Brain pericyte (primary cell): ENCODE results near the gene SENP6.
"Not testable (repeated sequence)": the region's sequence is repeated elsewhere in the genome, so short reads cannot be mapped to it uniquely, and the experiment has no call there.

ENCODE experiments used
- DNase-seq: peaks from one replicate; pipeline ENCODE4 v3.0.0-alpha.2; 2012; ENCODE audit warnings: low read depth, low spot score

SENP6 gene

GRCh38 chr6:75601304-75602245 is at the start of gene SENP6:
Gene SENP6, plus strand, starts transcription at chr6:75601880. Its CDS starts 645 bp downstream, at chr6:75602525.
- DNase-seq = peak; percentile 44

DNA sequence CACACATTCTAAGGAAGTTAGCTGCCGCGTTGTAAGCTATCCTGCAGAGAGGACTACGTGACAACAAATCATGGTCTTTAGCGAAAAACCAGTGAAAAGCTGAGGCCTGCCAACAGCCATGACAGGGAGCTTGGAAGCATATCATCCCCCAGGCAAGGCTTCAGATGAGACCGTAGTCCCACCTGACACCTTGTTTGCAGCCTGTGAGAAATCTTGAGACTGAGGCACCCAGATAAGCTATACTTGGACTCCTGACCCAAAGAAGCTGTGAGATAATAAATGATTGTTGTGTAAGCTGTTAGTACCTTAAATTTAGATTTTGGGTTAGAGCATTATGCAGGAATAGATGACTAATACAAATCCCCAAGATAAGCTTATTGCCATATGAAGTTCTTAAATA is 45.4 kb upstream of the SENP6 start:
- DNase-seq = no peak

DNA sequence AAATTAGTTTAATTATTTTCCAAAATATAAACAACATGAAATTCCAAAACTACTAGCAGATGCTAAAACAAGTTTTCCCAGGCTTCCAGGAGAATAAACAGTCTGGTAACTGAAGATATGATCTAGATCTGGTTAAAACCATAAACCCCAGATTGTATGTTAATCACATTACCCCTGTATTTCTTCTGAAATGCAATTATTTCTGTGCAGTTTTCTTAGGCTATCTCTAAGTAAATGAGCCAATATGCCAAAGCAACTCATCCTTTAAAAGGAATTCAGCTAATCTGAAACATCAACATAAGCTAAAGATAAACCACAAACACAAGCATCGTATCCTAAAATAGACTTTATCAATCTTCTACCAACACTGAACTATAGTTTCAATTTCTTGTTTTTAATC is 44.6 kb upstream of the SENP6 start:
- DNase-seq = no peak

DNA sequence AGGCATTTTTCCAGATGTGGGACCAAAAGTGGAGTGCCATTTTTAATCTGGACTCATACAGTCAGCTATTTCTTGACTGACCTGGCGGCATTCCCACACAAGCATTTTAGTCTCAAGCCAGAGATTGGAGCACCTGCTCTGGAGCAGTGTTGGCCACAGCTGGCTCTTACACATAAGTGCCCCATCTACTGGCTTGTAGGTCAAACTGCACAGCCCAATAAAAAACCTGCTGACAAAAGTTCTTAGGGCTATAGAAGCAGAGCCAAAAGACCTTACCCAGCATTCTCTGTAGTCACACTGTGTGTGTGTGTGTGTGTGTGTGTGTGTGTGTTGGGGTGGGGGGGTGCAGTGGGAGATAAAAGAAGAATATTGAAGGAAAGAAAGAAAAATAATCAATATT is 38.6 kb upstream of the SENP6 start:
- DNase-seq = no peak

DNA sequence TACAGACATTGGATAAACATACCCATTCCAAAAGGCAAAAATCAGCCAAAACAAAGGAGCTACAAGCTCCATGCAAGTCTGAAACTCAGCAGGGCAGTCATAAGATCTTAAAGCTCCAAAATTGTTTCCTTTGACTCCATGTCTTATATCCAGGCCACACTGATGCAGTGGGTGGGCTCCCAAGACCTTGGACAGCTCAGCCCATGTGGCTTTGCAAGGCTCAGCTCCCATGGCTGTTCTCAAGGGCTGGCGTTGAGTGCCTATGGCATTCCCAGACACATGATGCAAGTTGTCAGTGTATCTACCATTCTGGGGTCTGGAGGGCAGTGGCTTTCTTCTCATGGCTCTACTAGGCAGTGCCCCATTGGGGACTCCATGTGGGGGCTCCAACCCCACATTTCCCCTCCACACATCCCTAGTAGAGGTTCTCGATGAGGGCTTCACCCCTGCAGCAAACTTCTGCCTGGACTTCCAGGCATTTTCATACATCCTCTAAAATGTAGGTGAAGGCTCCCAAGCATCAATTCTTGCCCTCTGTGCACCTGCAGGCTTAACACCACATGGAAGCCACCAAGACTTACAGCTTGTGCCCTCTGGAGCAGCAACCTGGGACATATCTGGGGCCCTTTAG is 35.4 kb upstream of the SENP6 start:
- DNase-seq = no peak

GRCh38 chr6:75568100-75568499 is 33.6 kb upstream of the SENP6 start:
- no peak for DNase-seq

- no peak for DNase-seq
Measured at GRCh38 chr6:75568965-75569364, 32.7 kb upstream of the SENP6 start.

DNA sequence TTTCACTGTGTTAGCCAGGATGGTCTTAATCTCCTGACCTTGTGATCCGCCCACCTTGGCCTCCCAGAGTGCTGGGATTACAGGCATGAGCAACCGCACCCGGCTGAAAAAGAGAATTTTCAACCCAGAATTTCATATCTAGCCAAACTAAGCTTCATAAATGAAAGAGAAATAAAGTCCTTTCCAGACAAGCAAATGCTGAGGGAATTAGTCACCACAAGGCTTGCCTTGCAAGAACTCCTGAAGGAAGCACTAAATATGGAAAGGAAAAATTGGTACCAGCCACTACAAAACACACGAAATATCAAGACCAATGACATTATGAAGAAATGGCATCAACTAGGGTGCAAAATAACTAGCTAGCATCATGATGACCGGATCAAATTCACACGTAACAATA is 31.0 kb upstream of the SENP6 start:
- not testable (repeated sequence) for DNase-seq

DNA sequence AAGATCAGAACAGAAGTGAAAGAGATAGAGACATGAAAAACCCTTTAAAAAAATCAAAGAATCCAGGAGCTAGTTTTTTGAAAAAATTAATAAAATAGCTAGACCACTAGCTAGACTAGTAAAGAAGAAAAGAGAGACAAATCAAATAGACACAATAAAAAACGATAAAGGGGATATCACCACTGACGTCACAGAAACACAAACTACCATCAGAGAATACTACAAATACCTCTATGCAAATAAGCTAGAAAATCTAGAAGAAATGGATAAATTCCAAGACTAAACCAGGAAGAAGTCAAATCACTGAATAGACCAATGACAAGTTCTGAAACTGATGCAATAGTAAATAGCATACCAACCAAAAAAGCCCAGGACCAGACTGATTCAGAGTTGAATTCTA is 29.6 kb upstream of the SENP6 start:
- DNase-seq = no peak

- no peak for DNase-seq
Measured at GRCh38 chr6:75579951-75580350, 21.7 kb upstream of the SENP6 start.

DNA sequence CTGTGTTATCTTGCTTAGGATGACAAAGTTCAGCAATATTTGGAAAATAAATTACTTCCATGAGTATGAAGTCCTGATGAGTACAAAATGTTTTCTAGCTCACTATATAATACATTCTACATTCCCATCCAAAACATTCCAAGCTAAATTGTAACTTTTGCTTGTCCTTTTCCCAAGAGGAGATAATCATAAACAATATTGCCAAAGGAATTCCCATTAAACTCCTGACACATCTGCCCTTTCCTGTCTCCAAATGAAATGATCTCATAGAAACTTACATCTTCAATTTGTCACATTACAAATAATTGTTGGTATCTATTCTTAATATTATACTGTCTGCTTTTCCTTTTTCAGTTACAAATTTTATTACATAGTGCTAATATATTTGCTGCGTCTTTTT is 20.4 kb upstream of the SENP6 start:
- no peak for DNase-seq

DNA sequence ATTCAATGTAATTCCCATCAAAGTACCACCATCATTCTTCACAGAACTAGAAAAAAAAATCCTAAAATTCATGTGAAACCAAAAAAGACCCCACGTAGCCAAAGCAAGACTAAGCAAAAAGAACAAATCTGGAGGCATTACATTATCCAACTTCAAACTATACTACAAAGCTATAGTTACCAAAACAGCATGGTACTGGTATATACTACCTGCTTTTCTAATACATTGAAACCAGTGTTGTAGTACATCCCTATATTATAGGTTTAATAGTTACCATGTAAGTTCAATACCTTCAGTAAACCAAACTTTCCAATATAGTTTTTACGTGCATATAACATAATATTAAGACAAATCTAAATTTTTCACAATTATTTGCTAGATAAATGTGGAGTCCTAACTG is 17.1 kb upstream of the SENP6 start:
- not testable (repeated sequence) for DNase-seq

- DNase-seq = no peak
Measured at GRCh38 chr6:75588948-75589347, 12.7 kb upstream of the SENP6 start.

DNA sequence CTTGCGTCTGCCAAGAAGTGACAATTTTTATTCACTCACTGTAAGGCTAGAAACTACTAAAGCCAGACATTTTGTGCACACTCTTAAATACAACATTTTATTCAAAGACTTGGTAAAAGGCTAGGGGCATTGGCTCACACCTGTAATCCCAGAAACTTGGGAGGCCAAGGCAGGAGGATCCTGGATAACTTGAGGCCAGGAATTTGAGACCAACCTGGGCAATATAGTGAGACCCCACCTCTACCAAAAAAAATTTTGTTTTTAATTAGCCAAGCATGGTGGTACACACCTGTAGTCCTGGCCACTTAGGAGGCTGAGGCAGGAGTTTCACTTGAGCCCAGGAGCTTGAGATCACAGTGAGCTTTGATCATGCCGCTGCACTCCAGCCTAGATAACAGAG is 11.3 kb upstream of the SENP6 start:
- no peak for DNase-seq

GRCh38 chr6:75596380-75596779 is 5.3 kb upstream of the SENP6 start:
- DNase-seq = not testable (repeated sequence)

DNA sequence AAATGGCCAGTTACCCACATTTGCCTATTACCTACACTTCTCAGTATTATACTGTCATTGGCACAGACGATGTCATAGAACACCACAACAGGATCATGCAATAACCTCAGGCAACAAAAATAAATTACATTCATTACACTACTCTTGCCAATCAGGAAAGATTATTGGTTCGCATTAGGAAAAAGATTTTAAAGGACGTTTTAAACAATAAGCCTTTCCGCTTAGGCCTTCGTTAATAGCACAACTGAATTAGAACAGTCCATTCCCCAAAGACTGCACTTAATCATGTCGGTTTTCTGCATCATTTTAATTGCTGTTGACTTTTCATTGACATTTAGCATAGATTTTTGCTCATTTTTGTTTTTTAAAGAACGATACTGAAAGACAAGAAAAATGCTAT is 912 bp upstream of the SENP6 start:
- DNase-seq = no peak

DNA sequence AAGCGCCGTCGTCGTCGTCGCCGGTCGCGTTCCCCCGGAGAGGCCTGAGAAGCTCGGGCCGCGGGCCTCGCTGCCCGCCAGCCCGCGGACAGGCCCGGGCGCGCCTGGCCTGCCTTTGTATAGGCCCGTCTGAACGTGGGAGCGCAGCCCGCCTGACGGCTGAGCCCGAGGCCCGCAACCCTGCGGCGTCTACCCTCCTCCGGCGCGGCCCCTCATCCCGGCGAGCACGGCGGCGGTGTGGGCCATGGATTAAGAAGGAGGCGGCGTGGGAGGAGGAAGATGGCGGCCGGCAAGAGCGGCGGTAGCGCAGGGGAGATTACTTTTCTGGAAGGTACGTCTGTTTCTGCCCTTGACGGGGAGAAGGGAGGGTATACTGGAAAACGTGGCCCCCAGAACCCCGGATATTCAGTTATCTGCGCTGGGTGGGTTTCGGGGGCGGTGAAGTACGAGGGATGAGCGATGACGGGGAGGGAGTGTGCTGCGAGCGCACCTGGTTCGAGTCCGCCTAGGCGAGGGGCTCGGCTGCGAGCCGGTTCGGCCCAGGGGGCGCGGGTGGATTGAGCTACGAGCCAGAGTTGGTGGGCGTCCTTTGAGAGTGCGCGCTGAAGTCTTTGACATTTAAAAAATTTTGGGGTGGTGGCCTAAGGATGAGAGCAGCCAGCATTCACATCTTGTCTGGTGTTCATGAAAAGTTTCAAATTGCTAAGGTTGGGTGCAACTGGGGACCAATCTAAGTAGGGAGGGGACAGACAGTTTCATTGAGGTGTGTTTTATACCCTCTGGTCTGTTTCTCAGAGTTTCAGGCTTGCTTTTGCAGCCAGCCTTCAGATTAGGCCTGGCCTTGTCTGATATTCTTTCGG is 796 bp downstream of the SENP6 start:
- no peak for DNase-seq

DNA sequence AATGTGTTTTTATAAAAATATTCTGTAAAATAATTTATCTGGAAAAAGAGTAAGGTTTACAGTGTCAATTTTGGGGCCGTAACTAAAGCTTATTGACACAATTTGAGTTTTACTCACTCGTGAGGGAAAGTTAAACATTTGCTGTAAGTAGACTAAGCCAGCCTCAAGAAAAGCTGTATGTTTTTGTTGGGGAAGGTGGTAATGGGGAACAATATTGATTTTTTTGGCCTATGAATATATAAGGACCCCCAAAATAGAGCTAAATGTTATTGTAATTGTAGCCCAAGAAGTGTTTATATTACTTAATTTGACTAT is 1.4 kb downstream of the SENP6 start:
- no peak for DNase-seq

- no peak for DNase-seq
Measured at GRCh38 chr6:75604294-75604693, 2.6 kb downstream of the SENP6 start.

- DNase-seq = no peak
Measured at GRCh38 chr6:75605635-75606034, 4.0 kb downstream of the SENP6 start.

GRCh38 chr6:75608304-75608703 is 6.6 kb downstream of the SENP6 start:
- DNase-seq = no peak

- DNase-seq = no peak
Measured at GRCh38 chr6:75608956-75609533, 7.4 kb downstream of the SENP6 start.
